ENCODE data around the gene AATK.
A peak's percentile ranks its signal among the peaks of the same experiment; 100 is the strongest.

AATK gene

DNA sequence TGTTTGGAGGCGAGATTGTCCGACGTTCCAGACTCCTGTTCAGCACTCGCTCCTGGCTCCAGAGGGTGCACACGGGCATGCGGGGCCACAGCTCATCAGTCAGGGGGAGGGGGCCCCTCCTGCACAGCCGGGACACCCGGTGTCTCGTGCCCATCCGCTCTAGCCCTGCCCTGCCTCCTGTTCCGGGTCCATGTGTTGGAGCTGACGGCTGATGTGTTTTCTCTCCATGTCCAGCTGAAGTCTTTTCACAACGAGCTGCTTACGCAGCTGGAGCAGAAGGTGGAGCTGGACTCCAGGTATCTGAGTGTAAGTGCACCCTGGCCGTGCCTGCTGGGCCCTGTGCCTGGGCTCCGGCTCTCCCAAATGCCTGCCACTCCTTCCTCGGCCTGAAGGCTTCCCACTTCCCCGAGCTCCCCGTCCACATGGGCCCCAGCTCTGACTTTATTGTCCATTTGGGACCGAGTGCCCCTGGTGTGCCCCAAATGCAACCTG is 80.6 kb downstream of the AATK start:
- no peak for DNase-seq
- Mint-ChIP-seq H3K36me3 (ENCODE audit: low read depth) (no peaks in the 10 kb centered on the region), H3K27me3 (ENCODE audit: low read depth, poor library complexity) (no peaks in the 10 kb centered on the region), H3K4me1 (peaks cover 38% of the 10 kb centered on the region), H3K4me3 (no peak overlapping the region), H3K27ac (no peak overlapping the region), H3K9me3 (no peaks in the 10 kb centered on the region)
- TF ChIP-seq, protein P1, sequence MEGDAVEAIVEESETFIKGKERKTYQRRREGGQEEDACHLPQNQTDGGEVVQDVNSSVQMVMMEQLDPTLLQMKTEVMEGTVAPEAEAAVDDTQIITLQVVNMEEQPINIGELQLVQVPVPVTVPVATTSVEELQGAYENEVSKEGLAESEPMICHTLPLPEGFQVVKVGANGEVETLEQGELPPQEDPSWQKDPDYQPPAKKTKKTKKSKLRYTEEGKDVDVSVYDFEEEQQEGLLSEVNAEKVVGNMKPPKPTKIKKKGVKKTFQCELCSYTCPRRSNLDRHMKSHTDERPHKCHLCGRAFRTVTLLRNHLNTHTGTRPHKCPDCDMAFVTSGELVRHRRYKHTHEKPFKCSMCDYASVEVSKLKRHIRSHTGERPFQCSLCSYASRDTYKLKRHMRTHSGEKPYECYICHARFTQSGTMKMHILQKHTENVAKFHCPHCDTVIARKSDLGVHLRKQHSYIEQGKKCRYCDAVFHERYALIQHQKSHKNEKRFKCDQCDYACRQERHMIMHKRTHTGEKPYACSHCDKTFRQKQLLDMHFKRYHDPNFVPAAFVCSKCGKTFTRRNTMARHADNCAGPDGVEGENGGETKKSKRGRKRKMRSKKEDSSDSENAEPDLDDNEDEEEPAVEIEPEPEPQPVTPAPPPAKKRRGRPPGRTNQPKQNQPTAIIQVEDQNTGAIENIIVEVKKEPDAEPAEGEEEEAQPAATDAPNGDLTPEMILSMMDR (IDR thresholded peaks at IDR 0.05) = no peak

DNA sequence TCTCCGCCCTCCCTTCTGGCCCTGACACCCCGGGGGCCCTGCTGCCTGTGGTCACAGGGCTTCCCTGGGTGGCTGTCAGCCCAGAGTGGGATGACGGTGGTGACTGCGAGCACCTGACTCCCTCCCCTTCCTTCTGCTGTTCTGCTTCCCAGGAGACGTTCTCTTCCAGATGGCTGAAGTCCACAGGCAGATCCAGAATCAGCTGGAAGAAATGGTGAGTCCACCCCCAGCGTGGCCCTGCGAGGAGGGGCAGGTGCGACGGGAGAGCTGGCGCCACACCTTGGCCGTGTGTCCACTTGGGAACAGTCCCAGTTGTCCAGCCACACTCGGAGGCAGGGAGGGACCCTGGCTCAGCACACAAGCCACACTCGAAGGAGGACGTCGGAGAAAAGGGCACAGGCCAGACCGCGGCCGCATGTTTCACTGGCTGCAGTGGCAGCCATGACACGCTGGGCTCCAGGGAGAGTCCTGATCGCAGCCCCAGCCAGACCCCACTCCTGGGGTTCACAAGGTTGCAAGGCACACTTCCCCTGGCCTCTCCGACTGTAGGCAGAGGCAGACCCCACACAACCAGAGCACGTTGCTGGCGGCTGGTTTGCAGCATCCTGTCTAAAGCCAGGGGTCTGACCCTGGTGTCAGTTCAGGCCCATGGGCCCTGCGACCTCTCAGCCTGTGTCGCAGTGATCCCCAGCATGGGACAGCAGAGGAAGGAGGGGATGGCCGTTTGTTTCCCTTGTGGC is 81.2 kb downstream of the AATK start:
- Mint-ChIP-seq H3K36me3 (ENCODE audit: low read depth) (no peaks in the 10 kb centered on the region), H3K4me1 (peaks cover 40% of the 10 kb centered on the region), H3K9me3 (no peaks in the 10 kb centered on the region), H3K4me3 (no peak overlapping the region), H3K27ac (no peak overlapping the region), H3K27me3 (ENCODE audit: low read depth, poor library complexity) (no peaks in the 10 kb centered on the region)
- TF ChIP-seq, protein P1 (IDR thresholded peaks at IDR 0.05) = no peak
- no peak for DNase-seq

DNA sequence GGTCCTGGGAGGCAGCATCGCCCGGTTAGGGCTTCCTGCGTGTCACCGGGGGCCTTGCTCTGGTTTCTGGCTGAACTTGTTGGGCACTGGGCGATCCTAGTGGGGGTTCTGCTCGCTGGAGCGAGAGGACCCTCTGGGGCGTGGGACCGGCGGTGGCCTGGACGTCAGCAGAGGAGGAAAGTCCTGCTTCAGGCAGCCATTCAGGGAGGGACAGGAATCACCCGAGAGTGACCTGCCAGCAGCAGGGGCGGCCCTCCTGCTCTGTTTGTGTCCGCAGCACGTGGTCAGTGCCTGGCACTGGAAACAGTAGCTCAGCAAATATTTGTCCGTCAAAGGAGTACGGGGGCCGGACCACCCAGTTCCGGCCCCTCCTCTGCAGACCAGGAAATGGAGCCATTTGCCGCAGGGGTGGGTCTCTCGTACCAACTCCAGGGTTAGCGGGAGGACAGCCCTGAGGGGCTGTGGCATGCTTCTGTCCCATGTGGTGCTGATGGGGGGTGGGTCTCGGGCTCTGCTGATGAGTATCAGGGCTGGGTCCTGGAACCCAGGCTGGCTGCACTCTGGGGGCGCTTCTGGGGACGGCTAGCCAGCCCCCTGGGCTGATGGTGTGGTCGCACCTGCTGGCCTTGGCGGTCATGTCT is 82.8 kb downstream of the AATK start:
- Mint-ChIP-seq H3K36me3 (ENCODE audit: low read depth) (no peaks in the 10 kb centered on the region), H3K27ac (no peak overlapping the region), H3K4me3 (peak overlapping the region; percentile 34), H3K27me3 (ENCODE audit: low read depth, poor library complexity) (no peaks in the 10 kb centered on the region), H3K4me1 (peaks cover 45% of the 10 kb centered on the region), H3K9me3 (no peaks in the 10 kb centered on the region)
- peak; percentile 63 for DNase-seq
- TF ChIP-seq, protein P1 (IDR thresholded peaks at IDR 0.05) = no peak

DNA sequence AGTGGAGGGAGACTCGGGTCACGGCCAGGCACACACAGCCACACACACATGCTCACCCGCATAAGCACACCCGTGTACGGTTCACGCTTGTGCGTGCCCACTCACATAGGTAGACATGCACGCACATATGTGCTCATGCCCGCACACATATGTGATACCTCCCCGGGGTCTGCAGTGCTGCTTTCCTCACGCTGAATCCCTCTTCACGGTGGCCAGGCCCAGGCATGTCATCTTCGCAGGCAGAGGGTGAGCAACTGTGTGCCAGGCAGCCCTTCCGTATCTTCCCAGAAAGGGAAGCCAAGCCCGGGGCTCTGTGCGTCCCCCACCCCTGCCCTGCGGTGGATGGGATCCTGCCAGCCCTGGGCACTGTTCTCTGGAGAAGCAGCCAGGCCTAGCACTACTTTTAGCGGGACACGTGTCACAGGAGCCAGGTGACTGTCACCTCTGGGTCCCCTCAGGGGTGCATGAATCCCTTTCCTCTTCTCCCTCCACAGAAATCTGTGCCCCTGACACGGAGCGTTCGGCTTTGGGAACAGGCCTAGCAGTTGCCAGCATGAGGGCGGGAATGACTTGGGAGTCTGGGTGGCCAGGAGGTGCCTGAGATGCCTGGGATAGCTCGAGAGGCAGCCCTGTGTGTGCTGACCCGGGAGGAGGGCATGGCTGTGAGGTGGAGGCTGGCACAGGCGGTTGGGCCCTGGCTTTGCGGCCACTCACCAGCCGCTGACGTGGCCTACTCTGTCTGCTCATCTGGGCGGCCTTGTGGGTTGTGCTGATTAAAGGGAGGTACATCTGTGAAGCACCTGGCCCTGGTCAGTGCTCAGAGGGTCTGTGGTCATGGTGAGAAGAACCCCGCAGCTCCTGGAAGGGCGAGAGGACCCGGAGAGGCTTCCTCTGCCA is 83.6 kb downstream of the AATK start:
- no peaks in the 10 kb centered on the region for H3K36me3 Mint-ChIP-seq (ENCODE audit: low read depth)
- peaks cover 45% of the 10 kb centered on the region for H3K4me1 Mint-ChIP-seq
- no peaks in the 10 kb centered on the region for H3K9me3 Mint-ChIP-seq
- H3K4me3 Mint-ChIP-seq = peak overlapping the region; percentile 34
- peak overlapping the region; percentile 57 for H3K27ac Mint-ChIP-seq
- DNase-seq = no peak
- peaks cover 2% of the 10 kb centered on the region for H3K27me3 Mint-ChIP-seq (ENCODE audit: low read depth, poor library complexity)
- TF ChIP-seq, protein P1 (IDR thresholded peaks at IDR 0.05) = no peak

DNA sequence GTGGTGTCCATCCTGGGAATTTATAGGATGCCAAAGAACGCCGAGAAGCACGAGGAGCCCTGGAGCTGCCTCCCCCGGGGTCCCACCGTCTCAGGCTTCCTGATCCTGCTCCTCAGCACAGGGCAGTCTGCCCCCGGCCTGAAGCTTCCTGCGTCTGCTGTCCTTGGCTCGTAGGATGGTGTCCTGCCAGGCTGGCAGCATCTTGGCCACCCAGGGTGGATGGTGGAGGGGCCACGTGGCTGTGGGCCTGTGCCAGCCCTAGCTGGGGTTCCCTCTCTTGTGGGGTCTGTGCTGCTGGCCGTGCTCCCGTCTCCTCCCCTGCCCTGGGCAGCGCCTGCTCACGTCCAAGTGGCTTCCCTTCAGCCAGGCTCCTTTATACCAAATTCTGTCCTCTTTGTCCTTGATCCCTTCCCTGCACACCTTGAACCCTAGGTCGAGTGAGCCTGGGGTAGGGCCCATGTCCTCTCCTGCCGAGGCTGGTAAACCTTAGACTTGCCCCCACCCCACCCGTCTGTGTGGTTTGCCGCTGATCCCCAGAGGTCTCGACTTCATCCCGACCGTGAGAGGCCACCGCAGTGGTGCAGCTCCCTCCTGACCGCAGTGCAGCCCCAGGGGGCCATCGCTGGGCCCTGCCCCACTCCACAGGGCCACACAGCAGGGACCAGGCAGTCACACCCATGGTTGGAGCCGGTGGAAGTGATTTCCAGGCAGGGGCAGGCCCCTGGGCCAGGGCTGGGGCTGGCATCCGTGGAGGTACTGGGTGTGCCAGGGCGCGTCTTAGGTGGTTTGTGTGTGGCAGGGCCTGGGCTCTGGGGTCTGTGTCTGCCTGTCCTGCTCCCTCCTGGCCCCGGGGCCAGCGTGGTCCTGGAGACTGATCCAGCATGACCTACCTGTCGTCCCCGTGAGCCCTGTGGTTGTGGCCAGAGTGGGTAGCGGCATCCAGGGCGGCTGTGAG is 84.5 kb downstream of the AATK start:
- Mint-ChIP-seq H3K36me3 (ENCODE audit: low read depth) (no peaks in the 10 kb centered on the region), H3K27ac (no peak overlapping the region), H3K4me3 (no peak overlapping the region), H3K27me3 (ENCODE audit: low read depth, poor library complexity) (peaks cover 3% of the 10 kb centered on the region), H3K4me1 (peaks cover 45% of the 10 kb centered on the region), H3K9me3 (no peaks in the 10 kb centered on the region)
- no peak for DNase-seq
- TF ChIP-seq, protein P1 (IDR thresholded peaks at IDR 0.05) = no peak
